ENCODE data around the gene ARHGAP33. TPM values are rescaled to one million over a fixed set of nuclear protein-coding genes. Genes with fewer than 3 reads are reported as not detected.

Gene ARHGAP33
- total RNA-seq, 6 experiments from 2014 or later, result 5.4 to 11.0 (median 8.8) TPM

GRCh38 chr19:35756377-35757230, 18.8 kb upstream of the ARHGAP33 start, which contains the start of gene HSPB6:
Gene HSPB6 (minus strand): TSS chr19:35757029. CDS start chr19:35757008, 21 bp downstream.
- H3K36me3 Mint-ChIP-seq (ENCODE audit: low read depth), result peaks cover 12% of the 10 kb centered on the region; the same call in 1 of the 2 replicates
- H3K4me3 Mint-ChIP-seq, result peak within 1 kb of the TSS; percentile 92
- peaks cover 42% of the 10 kb centered on the region for H3K4me1 Mint-ChIP-seq (ENCODE audit: low read depth)
- peak within 1 kb of the TSS; percentile 99 for H3K27ac Mint-ChIP-seq
- peak; percentile 61 for DNase-seq
- no peak for TF ChIP-seq CTCF (IDR thresholded peaks at IDR 0.05)
- H3K27me3 Mint-ChIP-seq (ENCODE audit: insufficient read depth), result peaks cover 9% of the 10 kb centered on the region
- H3K9me3 Mint-ChIP-seq, result no peaks in the 10 kb centered on the region

- DNase-seq, result peak; percentile 89
Measured at GRCh38 chr19:35757231-35757748, 18.1 kb upstream of the ARHGAP33 start.

GRCh38 chr19:35757749-35758608, 17.4 kb upstream of the ARHGAP33 start, which contains the start of gene PROSER3:
Gene PROSER3 (plus strand): TSS chr19:35758176. CDS start chr19:35758216, 40 bp downstream.
- Mint-ChIP-seq H3K4me1 (ENCODE audit: low read depth) (peaks cover 42% of the 10 kb centered on the region), H3K36me3 (ENCODE audit: low read depth) (peaks cover 17% of the 10 kb centered on the region; the same call in 1 of the 2 replicates), H3K4me3 (peak within 1 kb of the TSS; percentile 92), H3K27me3 (ENCODE audit: insufficient read depth) (peaks cover 9% of the 10 kb centered on the region), H3K9me3 (no peaks in the 10 kb centered on the region), H3K27ac (peak within 1 kb of the TSS; percentile 99)
- no peak for TF ChIP-seq CTCF (IDR thresholded peaks at IDR 0.05)
- DNase-seq, result peak; percentile 100

More at GRCh38 chr19:35757231-35757748, 18.1 kb upstream of the ARHGAP33 start:
- Mint-ChIP-seq H3K4me1 (ENCODE audit: low read depth) (peaks cover 42% of the 10 kb centered on the region), H3K4me3 (peak overlapping the region; percentile 92), H3K27me3 (ENCODE audit: insufficient read depth) (peaks cover 9% of the 10 kb centered on the region), H3K36me3 (ENCODE audit: low read depth) (peaks cover 17% of the 10 kb centered on the region; the same call in 1 of the 2 replicates), H3K9me3 (no peaks in the 10 kb centered on the region), H3K27ac (peak overlapping the region; percentile 99)
- TF ChIP-seq CTCF (IDR thresholded peaks at IDR 0.05), result peak; percentile 29; the same call in 1 of the 2 replicates

- Mint-ChIP-seq H3K9me3 (no peaks in the 10 kb centered on the region), H3K4me3 (peak overlapping the region; percentile 92), H3K4me1 (ENCODE audit: low read depth) (peaks cover 37% of the 10 kb centered on the region), H3K36me3 (ENCODE audit: low read depth) (peaks cover 17% of the 10 kb centered on the region; the same call in 1 of the 2 replicates), H3K27ac (no peak overlapping the region), H3K27me3 (ENCODE audit: insufficient read depth) (peaks cover 6% of the 10 kb centered on the region)
- no peak for DNase-seq
- TF ChIP-seq CTCF (IDR thresholded peaks at IDR 0.05), result no peak
Measured at GRCh38 chr19:35759697-35760096, 15.7 kb upstream of the ARHGAP33 start.
